Upper lobe of left lung (tissue), 4 donors: ENCODE measurements around the gene ZDHHC13.

Experiments
- EP300 ChIP-seq, 4 donors: sonication (generic); formaldehyde crosslinking; IDR thresholded peaks; one replicate each; pipeline ENCODE4 v1.5.1; 2017; ENCODE audit warnings: antibody characterized with exemption in 4 of 4, control low read depth in 2 of 4
- POLR2A ChIP-seq, 4 donors: fragments of 450-650 bp; IDR thresholded peaks; one replicate each; pipeline ENCODE4 v1.5.1; 2016 to 2017; ENCODE audit warnings: antibody characterized with exemption in 4 of 4, mild to moderate bottlenecking in 2 of 4
- POLR2AphosphoS5 ChIP-seq, 2 donors: sonication (generic); formaldehyde crosslinking; IDR thresholded peaks; one replicate each; pipeline ENCODE4 v1.5.1; 2017; ENCODE audit warnings: antibody characterized with exemption in 2 of 2
- TF ChIP-seq, protein P1 (sequence below), 6 experiments: fragments of 450-650 bp in 4 of 6; fragments of 200-600 bp in 2 of 6; sonication (generic) in 2 of 6; IDR thresholded peaks; one replicate each; pipeline ENCODE4 v1.5.1; 2016 to 2019; ENCODE audit warnings: antibody characterized with exemption in 6 of 6

DNA sequence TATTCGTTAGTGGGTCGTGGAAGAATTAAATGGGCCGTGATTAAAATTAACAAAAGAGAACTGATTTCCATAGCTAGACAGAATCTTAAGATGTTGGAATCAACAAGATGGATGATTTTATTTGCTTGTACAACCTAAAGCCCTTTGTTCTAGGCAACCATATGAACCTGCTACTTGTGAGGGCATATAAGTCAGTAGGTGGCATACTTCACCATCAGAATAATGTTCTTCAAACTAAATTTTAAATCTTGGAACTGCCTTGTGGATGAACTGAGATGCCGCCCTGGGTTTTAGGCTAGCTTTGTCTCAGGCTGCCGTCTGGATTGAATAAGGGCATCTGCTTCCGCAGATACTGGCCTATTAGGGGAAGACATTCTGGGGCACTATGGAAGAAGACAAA lies 43.9 kb downstream of the ZDHHC13 start:
- TF ChIP-seq POLR2A (IDR thresholded peaks at IDR 0.05) = no peak
- TF ChIP-seq, protein P1, sequence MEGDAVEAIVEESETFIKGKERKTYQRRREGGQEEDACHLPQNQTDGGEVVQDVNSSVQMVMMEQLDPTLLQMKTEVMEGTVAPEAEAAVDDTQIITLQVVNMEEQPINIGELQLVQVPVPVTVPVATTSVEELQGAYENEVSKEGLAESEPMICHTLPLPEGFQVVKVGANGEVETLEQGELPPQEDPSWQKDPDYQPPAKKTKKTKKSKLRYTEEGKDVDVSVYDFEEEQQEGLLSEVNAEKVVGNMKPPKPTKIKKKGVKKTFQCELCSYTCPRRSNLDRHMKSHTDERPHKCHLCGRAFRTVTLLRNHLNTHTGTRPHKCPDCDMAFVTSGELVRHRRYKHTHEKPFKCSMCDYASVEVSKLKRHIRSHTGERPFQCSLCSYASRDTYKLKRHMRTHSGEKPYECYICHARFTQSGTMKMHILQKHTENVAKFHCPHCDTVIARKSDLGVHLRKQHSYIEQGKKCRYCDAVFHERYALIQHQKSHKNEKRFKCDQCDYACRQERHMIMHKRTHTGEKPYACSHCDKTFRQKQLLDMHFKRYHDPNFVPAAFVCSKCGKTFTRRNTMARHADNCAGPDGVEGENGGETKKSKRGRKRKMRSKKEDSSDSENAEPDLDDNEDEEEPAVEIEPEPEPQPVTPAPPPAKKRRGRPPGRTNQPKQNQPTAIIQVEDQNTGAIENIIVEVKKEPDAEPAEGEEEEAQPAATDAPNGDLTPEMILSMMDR (IDR thresholded peaks at IDR 0.05) = no peak
- no peak for TF ChIP-seq POLR2AphosphoS5 (IDR thresholded peaks at IDR 0.05)
- TF ChIP-seq EP300 (IDR thresholded peaks at IDR 0.05) = no peak
